Memory B cell (primary cell): ENCODE measurements around the gene C1orf21.

Experiments
- ATAC-seq: fragments of 150-1000 bp; cut with Tn5 transposase; 2 replicates; pipeline ENCODE4 v1.10.0; 2021; ENCODE audit warnings: low read depth, mild to moderate bottlenecking, moderate library complexity
- DNase-seq, 2 donors: peaks; one replicate each; pipeline ENCODE4 v3.0.0; 2022; ENCODE audit warnings: low spot score in 2 of 2
- H3K27ac Mint-ChIP-seq: one replicate; pipeline ENCODE4 v1.8.0; 2022; ENCODE audit warnings: mild to moderate bottlenecking, moderate library complexity, mixed read lengths
- H3K27me3 Mint-ChIP-seq: one replicate; pipeline ENCODE4 v1.8.0; 2022; ENCODE audit warnings: mixed read lengths
- H3K36me3 Mint-ChIP-seq: one replicate; pipeline ENCODE4 v1.8.0; 2022; ENCODE audit warnings: mild to moderate bottlenecking, mixed read lengths
- H3K4me1 Mint-ChIP-seq: one replicate; pipeline ENCODE4 v1.8.0; 2022; ENCODE audit warnings: mixed read lengths
- H3K4me3 Mint-ChIP-seq: one replicate; pipeline ENCODE4 v1.8.0; 2022; ENCODE audit warnings: mild to moderate bottlenecking, moderate library complexity, mixed read lengths
- H3K9me3 Mint-ChIP-seq: one replicate; pipeline ENCODE4 v1.8.0; 2022; ENCODE audit warnings: mixed read lengths

The C1orf21 gene

GRCh38 chr1:184504040-184504954, 117.5 kb downstream of the C1orf21 start:
- no peak overlapping the region for H3K27ac Mint-ChIP-seq
- DNase-seq (no peak), ATAC-seq (no peak)
- no peaks in the 10 kb centered on the region for H3K36me3 Mint-ChIP-seq
- H3K4me1 Mint-ChIP-seq = no peaks in the 10 kb centered on the region
- H3K27me3 Mint-ChIP-seq = peaks cover 8% of the 10 kb centered on the region
- no peak overlapping the region for H3K4me3 Mint-ChIP-seq
- H3K9me3 Mint-ChIP-seq = no peaks in the 10 kb centered on the region

- H3K36me3 Mint-ChIP-seq = no peaks in the 10 kb centered on the region
- peaks cover 8% of the 10 kb centered on the region for H3K27me3 Mint-ChIP-seq
- DNase-seq (no peak), ATAC-seq (no peak)
- H3K9me3 Mint-ChIP-seq = no peaks in the 10 kb centered on the region
- H3K27ac Mint-ChIP-seq = no peak overlapping the region
- no peak overlapping the region for H3K4me3 Mint-ChIP-seq
- no peaks in the 10 kb centered on the region for H3K4me1 Mint-ChIP-seq
These were observed 118.1 kb downstream of the C1orf21 start for GRCh38 chr1:184504955-184505338.

DNA sequence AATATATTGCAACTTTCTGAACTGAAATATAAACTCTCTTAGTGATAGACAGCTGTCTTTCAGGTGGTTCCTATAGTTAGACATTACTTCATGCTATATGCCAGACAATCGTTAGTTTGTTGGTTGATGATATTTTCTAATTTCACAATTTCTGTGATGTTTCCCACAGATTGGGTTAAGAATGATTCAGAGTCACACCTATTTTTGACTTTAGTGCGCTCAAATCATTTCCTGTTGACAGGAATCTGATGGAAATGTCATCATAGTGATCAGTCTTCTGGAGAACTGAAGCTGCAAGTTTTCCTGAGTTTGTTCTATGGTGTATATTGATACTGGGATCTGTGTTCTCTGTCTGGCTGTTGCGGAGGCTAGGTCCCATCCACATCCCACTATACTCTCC, 119.7 kb downstream of the C1orf21 start:
- Mint-ChIP-seq H3K9me3 (no peaks in the 10 kb centered on the region), H3K36me3 (no peaks in the 10 kb centered on the region), H3K4me3 (no peak overlapping the region), H3K27ac (no peak overlapping the region), H3K27me3 (peaks cover 4% of the 10 kb centered on the region), H3K4me1 (no peaks in the 10 kb centered on the region)
- no peak for DNase-seq
- ATAC-seq = no peak

DNA sequence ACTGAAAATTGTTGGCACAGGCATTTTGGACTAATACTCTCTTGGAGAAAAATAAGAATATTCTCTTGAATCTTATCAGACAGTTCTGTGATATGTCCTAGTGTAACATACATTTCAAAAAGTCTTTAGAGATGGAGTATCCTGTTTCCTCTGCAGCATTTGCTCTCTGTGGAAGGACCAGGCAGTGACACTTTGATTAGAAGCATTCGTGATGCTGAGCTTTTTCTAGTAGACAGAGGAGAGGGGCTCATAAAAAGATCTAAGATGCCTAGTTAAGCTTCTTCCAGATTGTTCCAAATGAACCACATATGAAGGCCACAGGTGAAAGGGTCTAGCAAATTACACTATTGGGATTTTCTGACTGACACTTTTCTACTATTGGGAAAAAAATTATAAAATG, 120.3 kb downstream of the C1orf21 start:
- no peak for DNase-seq

GRCh38 chr1:184507604-184508280, 120.9 kb downstream of the C1orf21 start:
- Mint-ChIP-seq H3K36me3 (no peaks in the 10 kb centered on the region), H3K4me1 (no peaks in the 10 kb centered on the region), H3K27me3 (peaks cover 4% of the 10 kb centered on the region), H3K9me3 (no peaks in the 10 kb centered on the region), H3K4me3 (no peak overlapping the region), H3K27ac (no peak overlapping the region)
- DNase-seq (no peak), ATAC-seq (no peak)

More for the DNA sequence above, 120.3 kb downstream of the C1orf21 start:
- Mint-ChIP-seq H3K27ac (no peak overlapping the region), H3K9me3 (no peaks in the 10 kb centered on the region), H3K27me3 (peaks cover 4% of the 10 kb centered on the region), H3K4me3 (no peak overlapping the region), H3K36me3 (no peaks in the 10 kb centered on the region), H3K4me1 (no peaks in the 10 kb centered on the region)
- ATAC-seq = no peak

DNA sequence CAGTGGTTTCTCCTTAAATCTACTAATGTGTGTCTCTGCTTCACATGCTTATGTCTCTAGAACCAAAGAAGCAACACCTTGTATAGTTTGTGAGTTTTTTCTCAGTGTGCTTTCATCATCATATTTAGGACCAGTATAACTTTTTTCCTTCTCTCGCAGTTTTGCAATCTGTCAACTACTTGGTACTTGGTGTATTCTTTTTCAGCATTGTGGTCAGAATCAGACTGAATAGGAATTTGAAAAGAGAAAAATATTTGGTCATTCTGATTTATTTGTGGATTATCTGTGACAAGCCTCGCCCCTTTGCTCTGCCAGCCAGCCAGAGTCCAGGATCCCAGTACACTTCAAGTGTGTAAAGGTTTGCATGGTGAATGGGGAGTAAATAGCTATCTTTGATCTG, 122.3 kb downstream of the C1orf21 start:
- Mint-ChIP-seq H3K4me1 (no peaks in the 10 kb centered on the region), H3K27ac (no peak overlapping the region)
- ATAC-seq = no peak

DNA sequence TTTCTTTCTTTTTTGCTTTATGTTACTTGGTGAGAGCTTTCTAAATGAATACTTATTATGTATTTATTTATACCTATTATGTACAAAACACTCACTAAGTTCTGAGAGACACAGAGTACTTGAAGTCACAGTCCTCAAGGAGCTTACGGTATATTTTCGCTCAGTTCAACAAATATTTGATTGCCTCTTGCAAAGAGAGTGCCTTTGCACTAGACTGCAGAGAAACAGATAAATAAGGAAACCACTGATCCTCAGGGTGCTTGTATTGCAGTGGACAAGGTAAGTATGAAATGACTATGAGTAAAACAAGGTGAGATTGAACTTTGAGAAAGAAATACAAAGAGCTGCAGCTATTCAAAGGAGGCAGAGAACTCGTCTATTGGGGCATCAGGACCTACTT, 123.3 kb downstream of the C1orf21 start:
- Mint-ChIP-seq H3K9me3 (no peaks in the 10 kb centered on the region), H3K4me3 (no peak overlapping the region), H3K27ac (no peak overlapping the region), H3K4me1 (no peaks in the 10 kb centered on the region), H3K27me3 (peaks cover 1% of the 10 kb centered on the region), H3K36me3 (no peaks in the 10 kb centered on the region)
- no peak for ATAC-seq
- DNase-seq = no peak

More for the DNA sequence above, 122.3 kb downstream of the C1orf21 start:
- H3K4me3 Mint-ChIP-seq = no peak overlapping the region
- H3K27me3 Mint-ChIP-seq = peaks cover 4% of the 10 kb centered on the region
- DNase-seq = no peak
- no peaks in the 10 kb centered on the region for H3K9me3 Mint-ChIP-seq
- H3K36me3 Mint-ChIP-seq = no peaks in the 10 kb centered on the region

DNA sequence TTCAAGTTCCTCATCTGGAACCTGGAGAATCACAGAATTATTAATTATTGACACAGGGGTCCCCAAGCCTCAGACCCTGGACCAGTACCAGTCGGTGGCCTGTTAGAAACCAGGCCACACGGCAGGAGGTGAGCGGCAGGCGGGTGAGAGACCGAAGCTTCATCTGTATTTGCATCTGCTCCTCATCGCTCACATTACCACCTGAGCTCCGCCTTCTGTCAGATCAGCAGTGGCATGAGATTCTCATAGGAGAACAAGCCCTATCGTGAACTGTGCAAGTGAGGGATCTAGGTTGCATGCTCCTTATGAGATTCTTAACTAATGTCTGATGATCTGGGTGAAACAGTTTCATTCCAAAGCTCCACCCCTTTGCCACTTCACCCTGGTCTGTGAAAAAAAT, 125.9 kb downstream of the C1orf21 start:
- ATAC-seq (no peak), DNase-seq (no peak)
- H3K36me3 Mint-ChIP-seq = no peaks in the 10 kb centered on the region
- peaks cover 2% of the 10 kb centered on the region for H3K9me3 Mint-ChIP-seq
- no peak overlapping the region for H3K4me3 Mint-ChIP-seq
- no peaks in the 10 kb centered on the region for H3K4me1 Mint-ChIP-seq
- H3K27me3 Mint-ChIP-seq = peaks cover 2% of the 10 kb centered on the region
- no peak overlapping the region for H3K27ac Mint-ChIP-seq

- DNase-seq (no peak), ATAC-seq (no peak)
- Mint-ChIP-seq H3K4me3 (no peak overlapping the region), H3K9me3 (peaks cover 2% of the 10 kb centered on the region), H3K27me3 (peaks cover 2% of the 10 kb centered on the region), H3K4me1 (no peaks in the 10 kb centered on the region), H3K27ac (no peak overlapping the region), H3K36me3 (no peaks in the 10 kb centered on the region)
These were observed 126.6 kb downstream of the C1orf21 start for GRCh38 chr1:184513421-184513820.

DNA sequence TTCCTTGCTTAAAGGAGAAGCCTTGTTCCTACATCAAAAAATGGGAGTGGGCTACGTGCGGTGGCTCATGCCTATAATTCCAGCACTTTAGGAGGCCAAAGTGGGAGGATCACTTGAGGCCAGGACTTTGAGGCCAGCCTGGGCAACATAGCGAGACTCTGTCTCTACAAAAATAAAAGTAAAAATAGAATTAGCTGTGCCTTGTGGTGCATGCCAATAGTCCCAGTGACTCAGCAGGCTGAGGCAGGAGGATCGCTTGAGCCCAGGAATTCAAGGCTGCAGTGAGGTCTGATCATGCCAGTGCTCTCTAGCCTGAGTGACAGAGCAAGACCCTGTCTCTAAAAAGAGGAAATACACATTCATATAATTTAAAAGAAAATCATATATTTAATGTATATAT, 127.1 kb downstream of the C1orf21 start:
- Mint-ChIP-seq H3K27me3 (peaks cover 4% of the 10 kb centered on the region), H3K4me3 (no peak overlapping the region), H3K4me1 (no peaks in the 10 kb centered on the region), H3K27ac (no peak overlapping the region), H3K9me3 (peaks cover 2% of the 10 kb centered on the region), H3K36me3 (no peaks in the 10 kb centered on the region)
- ATAC-seq = no peak
- no peak for DNase-seq

- H3K9me3 Mint-ChIP-seq = peaks cover 2% of the 10 kb centered on the region
- H3K4me3 Mint-ChIP-seq = no peak overlapping the region
- ATAC-seq (no peak), DNase-seq (no peak)
- H3K4me1 Mint-ChIP-seq = no peaks in the 10 kb centered on the region
- no peak overlapping the region for H3K27ac Mint-ChIP-seq
- H3K27me3 Mint-ChIP-seq = peaks cover 4% of the 10 kb centered on the region
- H3K36me3 Mint-ChIP-seq = no peaks in the 10 kb centered on the region
These were observed 127.6 kb downstream of the C1orf21 start for GRCh38 chr1:184514447-184514846.

DNA sequence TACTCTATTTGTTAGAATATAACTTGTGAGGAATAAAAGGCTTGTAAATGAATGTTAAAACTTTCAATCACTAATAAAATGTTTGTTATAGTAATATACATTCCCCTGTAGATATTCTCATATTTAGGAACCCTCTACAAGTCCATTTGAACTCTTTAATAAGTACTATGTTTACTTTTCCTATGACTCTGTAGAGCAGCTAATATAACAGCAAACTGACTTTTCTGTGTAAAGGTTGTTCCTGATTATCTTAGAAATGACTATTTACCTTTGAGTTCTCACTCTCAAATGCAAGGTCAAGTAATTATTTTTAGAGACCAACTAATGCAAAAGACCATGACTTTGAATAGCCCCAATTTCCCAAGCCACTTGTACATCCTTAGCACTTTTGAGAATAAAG, 130.3 kb downstream of the C1orf21 start:
- Mint-ChIP-seq H3K27ac (no peak overlapping the region), H3K36me3 (no peaks in the 10 kb centered on the region), H3K4me1 (no peaks in the 10 kb centered on the region), H3K4me3 (no peak overlapping the region), H3K9me3 (peaks cover 2% of the 10 kb centered on the region), H3K27me3 (peaks cover 4% of the 10 kb centered on the region)
- DNase-seq (no peak), ATAC-seq (no peak)

- H3K4me1 Mint-ChIP-seq = no peaks in the 10 kb centered on the region
- peaks cover 2% of the 10 kb centered on the region for H3K9me3 Mint-ChIP-seq
- no peaks in the 10 kb centered on the region for H3K36me3 Mint-ChIP-seq
- H3K27me3 Mint-ChIP-seq = peaks cover 4% of the 10 kb centered on the region
- H3K4me3 Mint-ChIP-seq = no peak overlapping the region
- ATAC-seq = no peak
- H3K27ac Mint-ChIP-seq = no peak overlapping the region
- no peak for DNase-seq
These were observed 132.0 kb downstream of the C1orf21 start for GRCh38 chr1:184518736-184519357.

DNA sequence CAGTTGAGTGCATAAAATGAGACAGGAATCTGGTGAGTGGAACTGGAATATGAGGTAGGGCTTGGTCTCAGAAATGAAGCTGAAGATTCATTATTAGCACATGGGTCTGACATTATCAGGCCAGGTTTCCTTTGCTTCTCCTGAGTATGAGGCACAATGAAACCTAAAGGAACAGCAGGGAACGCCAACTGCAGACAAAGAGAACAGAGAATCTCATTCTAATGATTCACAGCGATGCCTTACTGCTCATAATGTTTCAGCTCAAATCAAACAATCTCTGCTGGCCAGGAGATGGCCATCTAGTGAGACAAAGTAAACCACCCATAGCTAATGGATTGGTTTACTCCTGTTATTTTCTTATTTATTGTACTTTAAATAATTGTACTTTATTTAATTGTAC, 133.5 kb downstream of the C1orf21 start:
- Mint-ChIP-seq H3K4me1 (no peaks in the 10 kb centered on the region), H3K9me3 (peaks cover 2% of the 10 kb centered on the region), H3K36me3 (no peaks in the 10 kb centered on the region), H3K27ac (no peak overlapping the region), H3K4me3 (no peak overlapping the region), H3K27me3 (peaks cover 5% of the 10 kb centered on the region)
- DNase-seq (no peak), ATAC-seq (no peak)
